ENCODE data around the gene UBAP2.

Gene UBAP2

GRCh38 chr9:33919276-33919897 is 129.3 kb downstream of the UBAP2 start:
- no peak for DNase-seq

DNA sequence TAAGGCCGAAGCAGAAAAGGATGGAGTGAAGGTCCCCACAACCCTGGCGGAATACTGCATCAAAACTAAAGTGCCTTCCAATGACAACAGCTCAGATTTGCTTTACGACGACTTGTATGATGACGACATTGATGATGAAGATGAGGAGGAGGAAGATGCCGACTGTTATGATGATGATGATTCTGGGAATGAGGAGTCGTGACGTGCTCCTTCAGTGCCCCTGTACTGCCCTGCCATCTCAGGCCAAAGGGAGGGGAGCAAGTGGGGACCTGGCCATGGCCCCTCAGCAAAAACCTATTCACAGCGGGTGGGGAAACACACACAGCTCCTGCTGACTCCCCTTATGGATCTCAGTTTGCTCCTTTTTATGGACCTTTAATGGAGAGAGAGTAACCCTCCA is 131.7 kb downstream of the UBAP2 start:
- DNase-seq = no peak

- DNase-seq = no peak
Observed at GRCh38 chr9:33914887-33915628, 133.6 kb downstream of the UBAP2 start.

GRCh38 chr9:33913541-33913940 is 135.1 kb downstream of the UBAP2 start:
- DNase-seq = no peak

GRCh38 chr9:33908749-33909148 is 139.9 kb downstream of the UBAP2 start:
- DNase-seq = no peak

DNA sequence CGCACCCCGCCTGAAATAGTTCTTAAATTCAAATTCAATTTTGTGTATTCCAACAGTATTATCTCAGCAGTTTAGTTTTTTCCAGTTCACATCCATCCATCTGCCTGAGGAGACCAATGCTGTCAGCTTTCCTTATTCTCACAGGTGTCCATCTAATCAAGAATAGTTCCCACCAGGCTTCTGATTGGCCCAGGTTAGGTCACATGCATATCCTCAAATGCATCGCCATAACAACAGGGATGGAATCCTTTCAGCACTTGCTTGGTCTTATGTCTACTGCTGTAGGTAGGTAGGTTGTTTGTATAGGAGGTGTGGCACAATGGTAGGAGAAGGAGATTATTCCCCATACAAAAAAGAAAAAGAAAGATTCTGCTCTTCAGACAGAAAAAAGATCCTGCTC is 140.6 kb downstream of the UBAP2 start:
- DNase-seq = no peak

- no peak for DNase-seq
Observed at GRCh38 chr9:33907347-33907746, 141.3 kb downstream of the UBAP2 start.

GRCh38 chr9:33906769-33907168 is 141.9 kb downstream of the UBAP2 start:
- DNase-seq = no peak

DNA sequence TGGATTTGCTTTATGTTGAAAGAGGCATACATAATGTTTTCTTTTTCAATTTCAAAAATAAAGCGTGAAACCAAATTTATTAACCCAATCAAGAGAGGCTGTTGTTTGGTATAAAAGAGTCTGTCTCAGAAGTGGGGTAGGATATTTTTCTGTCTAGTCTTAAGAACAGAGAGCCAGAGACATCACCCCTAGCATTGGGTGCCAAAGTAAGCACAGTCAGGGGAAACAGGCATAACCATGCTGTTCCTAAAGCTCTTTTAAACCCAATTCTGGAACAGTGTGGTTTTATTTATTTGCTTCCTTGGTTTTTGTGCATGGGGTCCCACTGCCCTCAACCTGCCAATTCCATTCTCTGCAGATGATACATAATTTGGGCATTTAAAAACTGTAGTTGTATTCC is 143.6 kb downstream of the UBAP2 start:
- DNase-seq = no peak

- DNase-seq = no peak
Observed at GRCh38 chr9:33903157-33903780, 145.4 kb downstream of the UBAP2 start.

- no peak for DNase-seq
Observed at GRCh38 chr9:33894316-33894715, 154.4 kb downstream of the UBAP2 start.

DNA sequence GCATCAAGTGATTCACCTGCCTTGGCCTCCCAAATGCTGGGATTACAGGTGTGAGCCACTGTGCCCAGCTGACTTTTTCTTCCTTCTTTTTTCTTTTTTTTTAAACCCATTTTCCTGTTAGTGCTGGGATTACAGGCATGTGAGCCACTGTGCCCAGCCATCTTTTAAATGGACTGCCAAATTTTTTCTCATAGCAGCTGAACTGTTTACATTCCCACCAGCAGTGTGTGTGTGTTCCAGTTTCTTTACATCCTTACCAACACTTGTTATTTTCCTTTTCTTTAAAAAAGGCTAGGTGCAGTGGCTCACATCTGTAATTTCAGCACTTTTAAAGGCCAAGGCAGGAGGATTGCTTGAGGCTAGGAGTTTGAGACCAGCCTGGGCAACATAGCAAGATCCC is 154.8 kb downstream of the UBAP2 start:
- DNase-seq = no peak

DNA sequence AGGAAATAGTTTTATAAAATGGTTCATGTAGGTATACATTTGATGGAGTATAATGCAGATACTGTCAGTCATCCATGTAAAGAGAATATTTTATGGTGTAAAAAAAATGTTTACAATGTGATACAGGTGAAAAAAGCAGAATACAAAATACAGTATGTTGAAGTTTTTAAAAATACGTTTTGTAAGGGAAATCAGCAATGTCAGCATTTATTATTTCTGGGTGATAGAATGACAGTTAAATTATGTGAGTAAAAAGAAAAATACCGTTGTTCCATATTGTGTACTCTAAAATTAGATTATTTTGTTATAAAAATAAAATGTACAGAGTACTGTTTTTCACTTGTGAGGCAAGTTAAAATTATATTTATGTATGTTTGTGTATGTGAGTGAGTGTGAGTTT is 162.7 kb downstream of the UBAP2 start:
- DNase-seq = no peak

DNA sequence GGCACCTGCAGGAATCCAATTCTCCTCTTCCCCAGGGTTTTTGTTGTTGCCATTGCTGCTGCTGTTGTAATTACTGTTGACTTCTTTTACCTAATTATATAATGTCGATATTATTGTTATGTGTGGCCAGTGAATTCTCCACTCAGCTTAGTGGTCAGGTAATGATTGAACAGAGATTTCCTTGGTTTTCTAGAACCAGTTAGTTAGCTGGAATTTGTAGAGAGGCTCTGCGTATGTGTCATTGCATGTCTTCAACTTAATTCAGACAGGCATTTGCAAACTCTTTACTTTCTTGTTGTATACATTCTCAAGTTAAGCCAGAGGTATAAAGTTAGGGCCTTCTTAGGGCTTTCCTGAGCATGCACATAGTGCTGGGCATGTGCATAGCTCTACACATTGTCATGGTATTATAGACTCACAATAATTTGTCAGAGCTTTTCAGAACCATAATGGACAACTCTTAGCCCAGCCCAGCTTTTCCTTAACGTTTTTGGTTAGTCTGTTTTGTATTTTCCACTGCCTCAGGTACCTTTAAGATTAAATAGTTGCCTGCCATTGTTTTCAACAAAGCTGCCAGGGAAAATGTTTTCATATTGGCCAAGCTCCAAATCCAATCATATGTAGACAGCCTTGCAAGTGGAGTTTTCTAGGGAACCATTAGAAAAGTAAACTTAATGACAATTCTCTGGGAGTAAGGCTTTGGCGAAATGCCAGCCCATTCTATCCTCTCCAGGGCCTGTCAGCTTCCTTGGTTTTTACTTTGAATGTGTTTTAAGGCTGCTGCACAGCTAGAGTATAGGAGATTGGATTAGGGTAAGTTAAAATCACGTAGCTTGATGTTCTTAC is 163.6 kb downstream of the UBAP2 start:
- DNase-seq = peak; percentile 4 to 23

DNA sequence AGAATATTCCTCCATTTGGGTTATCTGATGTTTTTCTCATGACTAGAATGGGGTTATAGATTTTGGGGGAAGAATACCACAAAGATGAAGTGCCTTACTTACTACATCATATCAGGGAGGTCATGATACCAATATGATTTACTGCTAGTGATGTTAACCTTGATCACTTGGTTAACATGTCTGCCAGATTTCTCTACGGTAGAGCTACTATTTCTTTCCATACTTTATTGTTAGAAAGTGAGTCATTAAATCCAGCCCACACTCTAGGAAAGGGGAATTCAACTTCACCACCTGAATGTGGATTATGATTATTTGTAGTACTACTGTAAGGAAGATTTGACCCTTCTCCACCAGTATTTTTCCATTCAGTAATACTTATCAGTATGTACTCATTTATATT is 167.1 kb downstream of the UBAP2 start:
- DNase-seq = no peak

GRCh38 chr9:33880211-33881089 is 168.2 kb downstream of the UBAP2 start:
- DNase-seq = no peak

DNA sequence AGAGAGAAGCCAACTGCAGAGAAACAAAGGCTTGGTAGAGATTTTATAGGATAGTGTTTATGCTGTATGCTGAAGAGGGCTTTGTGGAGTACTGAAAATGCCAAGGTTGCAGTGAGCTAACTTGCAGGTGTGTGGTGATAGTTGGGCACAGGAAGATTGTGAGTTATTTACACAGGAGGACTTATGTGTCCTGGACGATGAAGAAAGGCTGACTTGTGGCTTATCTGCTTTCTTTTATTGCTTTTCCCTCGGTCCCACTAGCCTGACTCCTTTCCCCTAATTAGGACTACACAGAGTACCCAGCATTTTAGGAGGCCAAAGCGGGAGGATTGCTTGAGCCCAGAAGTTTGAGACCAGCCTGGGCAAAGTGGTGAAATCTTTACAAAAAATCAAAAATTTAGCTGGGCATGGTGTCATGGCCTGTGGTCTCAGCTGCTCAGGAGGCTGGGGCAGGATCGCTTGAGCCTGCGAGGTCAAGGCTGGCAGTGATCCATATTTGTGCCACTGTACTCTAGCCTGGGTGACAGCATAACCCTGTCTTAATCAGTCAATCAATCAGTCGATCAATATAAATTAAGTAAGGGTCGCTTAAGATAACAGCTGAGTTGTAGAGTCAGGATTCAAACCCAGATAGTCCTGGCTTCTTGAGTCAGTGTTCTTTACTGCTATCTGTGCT is 169.9 kb downstream of the UBAP2 start:
- DNase-seq = no peak

DNA sequence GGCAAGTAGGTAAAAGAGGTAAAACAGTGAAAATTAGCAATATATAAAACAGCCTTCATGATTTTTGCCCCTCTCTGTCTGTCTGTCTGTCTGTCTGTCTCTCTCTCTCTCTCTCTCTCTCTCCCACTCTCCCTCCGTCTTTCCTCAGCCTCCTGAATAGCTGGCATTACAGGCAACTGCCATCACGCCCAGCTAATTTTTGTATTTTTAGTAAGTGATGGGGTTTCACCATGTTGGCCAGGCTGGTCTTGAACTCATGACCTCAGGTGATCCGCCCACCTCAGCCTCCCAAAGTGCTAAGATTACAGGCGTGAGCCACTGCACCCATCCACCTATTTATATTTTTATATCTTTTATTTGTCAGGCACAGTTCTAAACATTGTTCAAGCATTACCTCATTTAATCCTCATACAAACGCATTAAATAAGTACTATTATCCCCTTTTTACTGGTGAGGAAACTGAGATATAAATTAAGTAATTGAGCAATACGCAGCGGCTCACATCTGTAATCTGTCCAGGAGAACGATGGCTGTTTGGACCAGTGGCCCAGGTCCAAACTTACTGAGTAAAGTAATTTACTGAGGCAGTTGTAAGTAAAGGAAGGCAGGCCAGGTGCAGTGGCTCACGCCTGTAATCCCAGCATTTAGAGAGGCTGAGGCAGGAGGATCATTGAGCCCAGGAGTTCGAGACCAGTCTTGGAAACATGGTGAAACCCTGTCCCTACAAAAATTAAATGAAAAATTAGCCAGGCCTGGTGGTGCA is 170.8 kb downstream of the UBAP2 start:
- DNase-seq = no peak

Measured in NCI-H187 (cell line).